Mucosa of rectum (tissue), 2 donors: ENCODE results near the gene CMBL.

Experiments used
- H3K27ac ChIP-seq, 2 donors: one replicate each; pipeline ENCODE4 v1.7.0; 2013; ENCODE audit warnings: inconsistent platforms in 2 of 2, low read depth in 2 of 2, low read length in 2 of 2
- H3K27me3 ChIP-seq, 2 donors: one replicate each; pipeline ENCODE4 v1.7.0; 2013; ENCODE audit warnings: low read length in 2 of 2; ENCODE audit not compliant: control insufficient read depth in 2 of 2, insufficient read depth in 2 of 2
- H3K36me3 ChIP-seq, 2 donors: one replicate each; pipeline ENCODE4 v1.7.0; 2013; ENCODE audit warnings: low read length in 2 of 2; ENCODE audit not compliant: control insufficient read depth in 2 of 2, insufficient read depth in 2 of 2
- H3K4me1 ChIP-seq, 2 donors: one replicate each; pipeline ENCODE4 v1.7.0; 2013; ENCODE audit warnings: low read length in 2 of 2, mild to moderate bottlenecking in 1 of 2; ENCODE audit not compliant: control insufficient read depth in 2 of 2, insufficient read depth in 2 of 2
- H3K4me3 ChIP-seq, 2 donors: one replicate each; pipeline ENCODE4 v1.7.0; 2013; ENCODE audit warnings: low read length in 2 of 2
- H3K9ac ChIP-seq, 2 donors: one replicate each; pipeline ENCODE4 v1.7.0; 2013; ENCODE audit warnings: low read length in 2 of 2, low read depth in 1 of 2, mild to moderate bottlenecking in 1 of 2
- H3K9me3 ChIP-seq, 2 donors: one replicate each; pipeline ENCODE4 v1.7.0; 2013; ENCODE audit warnings: low read length in 2 of 2; ENCODE audit not compliant: control insufficient read depth in 2 of 2
- donor health status: healthy.
- donor health status: Normal muscosa, but diverticular disease.

CMBL gene

GRCh38 chr5:10310066-10310779, 2.5 kb upstream of the CMBL start:
- no peaks in the 10 kb centered on the region for H3K27me3 ChIP-seq
- no peak overlapping the region for H3K9ac ChIP-seq
- peaks cover 5 to 20% of the 10 kb centered on the region in 2 donors for H3K4me1 ChIP-seq
- H3K27ac ChIP-seq: peak overlapping the region; percentile 35 to 58
- H3K36me3 ChIP-seq: no peaks in the 10 kb centered on the region
- no peaks in the 10 kb centered on the region for H3K9me3 ChIP-seq
- no peak overlapping the region for H3K4me3 ChIP-seq

GRCh38 chr5:10308844-10309243, 1.1 kb upstream of the CMBL start:
- no peaks in the 10 kb centered on the region for H3K9me3 ChIP-seq
- no peak overlapping the region for H3K4me3 ChIP-seq
- no peak overlapping the region for H3K9ac ChIP-seq
- no peaks in the 10 kb centered on the region for H3K27me3 ChIP-seq
- H3K36me3 ChIP-seq: no peaks in the 10 kb centered on the region
- H3K4me1 ChIP-seq: peaks cover 17 to 34% of the 10 kb centered on the region in 2 donors
- no peak overlapping the region for H3K27ac ChIP-seq

- Histone ChIP-seq H3K9ac (peak overlapping the region; percentile 79), H3K4me3 (peak overlapping the region; percentile 80 to 82), H3K27me3 (no peaks in the 10 kb centered on the region), H3K36me3 (no peaks in the 10 kb centered on the region), H3K9me3 (no peaks in the 10 kb centered on the region), H3K4me1 (peaks cover 26 to 51% of the 10 kb centered on the region in 2 donors), H3K27ac (peak overlapping the region; percentile 93)
Observed at GRCh38 chr5:10306806-10307205, 896 bp downstream of the CMBL start.

GRCh38 chr5:10306114-10306513, 1.6 kb downstream of the CMBL start:
- Histone ChIP-seq H3K36me3 (no peaks in the 10 kb centered on the region), H3K4me1 (peaks cover 26 to 51% of the 10 kb centered on the region in 2 donors), H3K9me3 (no peaks in the 10 kb centered on the region), H3K27me3 (no peaks in the 10 kb centered on the region), H3K9ac (peak overlapping the region; percentile 79), H3K4me3 (peak overlapping the region; percentile 80 to 82), H3K27ac (peak overlapping the region; percentile 93)

- Histone ChIP-seq H3K9me3 (no peaks in the 10 kb centered on the region), H3K4me1 (peaks cover 23 to 54% of the 10 kb centered on the region in 2 donors), H3K4me3 (peak overlapping the region; percentile 24 to 34), H3K9ac (no peak overlapping the region), H3K27me3 (no peaks in the 10 kb centered on the region), H3K36me3 (no peaks in the 10 kb centered on the region), H3K27ac (peak overlapping the region; percentile 93)
Observed at GRCh38 chr5:10304932-10305331, 2.8 kb downstream of the CMBL start.

GRCh38 chr5:10303699-10304170, 4.0 kb downstream of the CMBL start:
- no peaks in the 10 kb centered on the region for H3K36me3 ChIP-seq
- H3K9ac ChIP-seq: peak overlapping the region in 1 of 2 donors; percentile 39
- no peaks in the 10 kb centered on the region for H3K27me3 ChIP-seq
- H3K27ac ChIP-seq: peak overlapping the region; percentile 93
- peaks cover 23 to 55% of the 10 kb centered on the region in 2 donors for H3K4me1 ChIP-seq
- peak overlapping the region in 1 of 2 donors; percentile 2 for H3K4me3 ChIP-seq
- H3K9me3 ChIP-seq: no peaks in the 10 kb centered on the region

- Histone ChIP-seq H3K4me1 (peaks cover 23 to 55% of the 10 kb centered on the region in 2 donors), H3K27ac (peak overlapping the region; percentile 93), H3K9ac (peak overlapping the region in 1 of 2 donors; percentile 39), H3K27me3 (no peaks in the 10 kb centered on the region), H3K9me3 (no peaks in the 10 kb centered on the region), H3K4me3 (peak overlapping the region in 1 of 2 donors; percentile 2), H3K36me3 (no peaks in the 10 kb centered on the region)
Observed at GRCh38 chr5:10303201-10303600, 4.5 kb downstream of the CMBL start.

GRCh38 chr5:10301842-10302610, 5.7 kb downstream of the CMBL start:
- no peaks in the 10 kb centered on the region for H3K27me3 ChIP-seq
- peak overlapping the region; percentile 93 for H3K27ac ChIP-seq
- peaks cover 23 to 55% of the 10 kb centered on the region in 2 donors for H3K4me1 ChIP-seq
- no peaks in the 10 kb centered on the region for H3K9me3 ChIP-seq
- H3K9ac ChIP-seq: peak overlapping the region; percentile 57 to 70
- H3K4me3 ChIP-seq: peak overlapping the region in 1 of 2 donors; percentile 68
- H3K36me3 ChIP-seq: no peaks in the 10 kb centered on the region

GRCh38 chr5:10301266-10301665, 6.4 kb downstream of the CMBL start:
- peak overlapping the region; percentile 93 for H3K27ac ChIP-seq
- peak overlapping the region; percentile 2 to 68 for H3K4me3 ChIP-seq
- peaks cover 23 to 48% of the 10 kb centered on the region in 2 donors for H3K4me1 ChIP-seq
- no peaks in the 10 kb centered on the region for H3K27me3 ChIP-seq
- no peaks in the 10 kb centered on the region for H3K36me3 ChIP-seq
- H3K9ac ChIP-seq: peak overlapping the region; percentile 52 to 57
- H3K9me3 ChIP-seq: no peaks in the 10 kb centered on the region

GRCh38 chr5:10300246-10300645, 7.5 kb downstream of the CMBL start:
- peaks cover 21 to 46% of the 10 kb centered on the region in 2 donors for H3K4me1 ChIP-seq
- peak overlapping the region in 1 of 2 donors; percentile 10 for H3K27ac ChIP-seq
- no peaks in the 10 kb centered on the region for H3K27me3 ChIP-seq

More at GRCh38 chr5:10300246-10300645, 7.5 kb downstream of the CMBL start:
- no peak overlapping the region for H3K9ac ChIP-seq
- H3K4me3 ChIP-seq: no peak overlapping the region
- H3K9me3 ChIP-seq: no peaks in the 10 kb centered on the region
- no peaks in the 10 kb centered on the region for H3K36me3 ChIP-seq
